GM03348 (cell line): ENCODE results near the gene ABHD16A.

Experiments
- DNase-seq: peaks from one replicate; pipeline ENCODE4 v3.0.0; 2012; ENCODE audit warnings: low spot score

The ABHD16A gene

GRCh38 chr6:31730631-31731086, 27.5 kb upstream of the ABHD16A start:
- no peak for DNase-seq

DNA sequence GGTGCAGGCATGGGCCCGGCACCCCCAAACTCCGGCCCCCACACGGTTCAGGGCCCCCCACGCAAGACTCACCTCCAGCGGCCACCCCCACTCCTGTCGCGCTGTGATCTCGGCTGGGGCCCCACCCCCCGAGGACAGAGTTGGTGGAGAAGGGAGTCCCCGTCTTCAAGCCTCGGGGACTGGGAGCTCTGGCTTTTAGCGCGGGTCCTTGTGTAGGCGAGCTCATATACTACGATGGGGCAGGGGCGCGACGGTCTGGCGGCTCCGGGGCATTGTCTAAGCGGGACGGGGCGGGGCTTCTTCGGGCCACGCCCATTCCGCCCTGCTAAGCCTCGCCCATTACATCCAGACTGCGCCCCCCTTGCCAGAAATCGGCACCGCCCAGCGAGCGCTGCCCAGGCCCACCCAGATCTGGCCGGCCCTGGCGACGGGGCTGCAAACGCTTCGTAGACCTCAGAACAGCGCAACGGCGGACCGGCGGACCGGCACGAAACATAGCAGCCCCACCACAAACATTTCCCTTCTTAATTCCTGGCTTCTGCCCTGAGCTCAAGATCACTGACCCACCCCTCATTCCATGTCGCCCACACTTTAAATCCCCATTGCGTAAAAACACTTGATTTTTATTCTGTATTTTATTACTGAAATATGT, 27.0 kb upstream of the ABHD16A start:
- DNase-seq = peak; percentile 94

GRCh38 chr6:31729515-31729978, 26.4 kb upstream of the ABHD16A start:
- peak; percentile 95 for DNase-seq

DNA sequence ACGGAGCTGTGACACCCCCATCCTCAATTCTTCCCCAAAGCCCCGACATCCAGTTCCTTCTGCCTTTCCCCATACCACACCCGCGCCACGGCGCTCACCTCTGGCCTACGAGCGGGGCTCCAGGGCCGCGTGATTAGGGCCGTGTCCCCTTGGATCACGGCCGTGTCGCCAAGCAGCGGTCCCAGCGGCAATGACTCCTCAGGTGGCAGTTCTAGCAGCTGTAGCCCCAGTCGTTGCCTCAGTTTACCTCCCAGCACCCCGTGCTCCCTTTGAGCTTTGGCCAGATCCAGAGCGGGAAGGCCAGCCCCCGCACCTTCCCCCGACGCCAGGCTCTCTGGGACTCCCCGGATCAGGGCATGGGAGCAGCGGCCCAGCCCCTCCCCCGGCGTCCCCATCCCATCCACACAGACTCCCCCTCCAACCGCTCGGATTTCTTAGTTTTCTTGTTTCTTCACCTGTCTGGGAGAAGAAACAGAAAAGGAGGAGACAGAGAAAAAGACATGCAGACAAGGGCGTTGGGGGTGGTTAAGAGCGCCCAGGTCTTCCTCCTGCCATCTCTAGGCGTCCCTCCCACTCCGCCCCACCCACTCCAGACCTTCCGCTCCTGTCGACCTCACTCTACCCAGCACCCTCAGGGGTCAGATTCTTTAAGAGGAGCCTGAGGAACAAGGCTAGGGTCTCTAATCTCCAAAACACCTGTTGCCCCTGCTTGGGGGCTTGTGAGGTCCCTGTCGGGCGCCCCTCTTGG, 25.8 kb upstream of the ABHD16A start, which contains the start of gene DDAH2:
Gene DDAH2, minus strand, starts transcription at position 533 of the 748 bp plus-strand sequence. Its CDS starts 138 bp downstream, at position 395.
- DNase-seq = no peak

DNA sequence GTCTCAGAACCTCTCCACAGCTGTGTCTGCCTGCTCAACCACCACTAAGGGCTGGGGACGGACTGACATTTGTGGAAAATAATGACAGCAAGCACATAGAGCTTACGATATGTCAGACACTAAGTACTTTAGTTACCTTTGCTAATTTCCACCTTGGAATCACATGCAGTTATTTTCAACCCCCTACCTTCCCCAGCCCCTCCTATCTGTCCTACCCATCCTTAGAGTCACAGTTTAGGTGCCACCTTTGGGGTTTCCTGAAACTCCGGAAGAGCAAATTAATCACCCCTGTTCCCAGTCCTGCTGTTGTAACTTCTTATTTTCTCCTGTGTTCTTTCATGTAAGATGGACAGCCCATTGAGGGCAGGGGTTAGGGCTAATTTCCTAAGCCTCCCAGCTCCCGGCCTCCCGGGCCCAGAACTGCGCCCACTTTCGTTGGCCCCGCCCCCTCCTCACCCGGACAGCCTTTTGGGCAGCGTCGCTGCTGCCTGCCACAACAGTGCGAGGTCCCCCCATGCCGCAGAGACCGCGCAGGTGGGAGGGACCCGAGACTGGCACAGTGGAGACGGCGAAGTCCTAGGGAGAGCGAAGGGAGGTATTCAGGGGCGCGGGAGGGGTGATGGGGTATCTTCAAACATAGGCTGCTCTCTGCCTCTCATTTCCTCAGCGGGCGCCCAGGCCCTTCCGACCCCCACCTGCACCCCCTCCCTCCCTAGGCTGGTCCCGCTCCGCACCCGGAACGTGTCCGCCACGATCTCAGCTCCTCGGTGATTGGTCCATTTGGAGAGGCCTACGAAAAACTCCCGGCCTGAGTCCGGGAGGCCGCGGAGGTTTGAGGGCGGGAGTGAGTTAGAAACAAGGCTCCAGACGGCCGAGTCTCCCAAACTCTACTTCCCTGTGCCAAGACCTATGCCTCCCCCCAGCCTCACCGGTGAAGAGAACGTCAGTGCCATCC, 24.9 kb upstream of the ABHD16A start:
- no peak for DNase-seq

- DNase-seq = no peak
These were observed 24.1 kb upstream of the ABHD16A start for GRCh38 chr6:31727034-31727716.

DNA sequence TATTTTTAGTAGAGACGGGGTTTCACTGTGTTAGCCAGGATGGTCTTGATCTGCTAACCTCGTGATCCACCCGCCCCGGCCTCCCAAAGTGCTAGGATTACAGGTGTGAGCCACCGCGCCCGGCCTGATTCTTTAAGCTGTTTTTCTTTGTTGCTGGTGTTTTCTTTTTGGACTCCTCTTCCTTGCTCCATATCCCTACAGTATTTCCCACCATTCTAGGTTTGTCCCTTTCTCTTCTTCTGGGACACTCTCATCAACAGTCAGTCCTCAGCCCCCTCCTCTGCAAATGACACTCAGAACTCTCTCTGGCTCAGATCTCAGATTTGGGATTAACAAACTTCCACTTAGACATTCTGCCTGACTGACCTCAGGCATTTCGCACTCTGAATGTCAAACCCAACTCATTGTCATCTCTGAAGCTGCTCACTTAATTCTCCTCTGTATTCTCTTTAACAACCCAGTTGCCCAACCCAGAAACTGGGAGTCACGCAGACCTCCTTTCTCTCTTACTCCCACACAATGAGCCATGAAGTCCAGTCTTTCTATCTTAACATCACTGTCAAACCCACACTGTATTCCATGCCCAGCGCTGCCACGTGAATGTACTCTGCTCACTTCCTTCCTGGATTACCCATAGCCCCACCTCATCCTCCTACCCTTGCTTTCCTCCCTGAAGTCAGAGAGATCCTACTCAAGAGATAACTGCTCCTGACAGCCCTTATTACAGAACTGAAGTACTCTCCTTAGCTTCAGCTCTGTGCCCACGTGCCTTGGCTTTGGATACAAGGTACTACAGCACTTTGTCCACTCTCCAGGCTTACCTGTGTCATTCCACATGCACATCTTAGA, 22.6 kb upstream of the ABHD16A start:
- DNase-seq = no peak

- DNase-seq = no peak
These were observed 21.0 kb upstream of the ABHD16A start for GRCh38 chr6:31723980-31724691.

GRCh38 chr6:31723245-31723979, 20.3 kb upstream of the ABHD16A start, which contains the start of gene MPIG6B:
MPIG6B (plus strand) TSS chr6:31723373; CDS start chr6:31723384, 11 bp downstream.
- no peak for DNase-seq

- no peak for DNase-seq
These were observed 19.0 kb upstream of the ABHD16A start for GRCh38 chr6:31722173-31722572.

GRCh38 chr6:31721351-31722020, 18.4 kb upstream of the ABHD16A start, which contains the start of gene LY6G6C:
LY6G6C (minus strand) TSS chr6:31721746; CDS start chr6:31721679, 67 bp downstream.
- DNase-seq = no peak

DNA sequence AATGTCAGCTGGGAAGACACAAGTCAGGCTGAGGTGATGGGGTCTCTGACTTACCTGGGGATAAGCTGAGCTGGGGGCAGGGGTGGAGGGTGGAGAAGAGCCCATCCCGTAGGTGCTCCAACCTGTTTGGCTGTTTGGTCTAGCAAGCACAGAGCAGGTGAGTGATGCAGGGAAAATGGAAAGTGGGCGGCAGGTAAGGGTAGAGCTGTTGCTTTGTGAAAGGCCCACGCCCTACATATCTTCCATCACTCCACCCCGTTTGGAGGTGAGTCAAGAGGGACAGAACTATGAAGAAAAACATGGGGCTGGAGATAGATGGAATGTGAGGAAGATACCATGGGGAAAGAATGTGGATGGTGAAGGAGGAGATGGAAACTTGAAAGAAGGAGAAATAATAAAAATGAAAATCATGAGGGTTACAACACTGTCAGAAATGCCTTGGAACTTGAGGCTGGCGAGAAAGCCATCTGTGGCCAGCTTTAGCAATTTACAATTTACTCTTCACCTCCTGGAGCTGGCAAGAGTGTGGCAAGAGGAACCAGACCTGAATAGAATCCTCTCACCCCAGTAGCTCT, 17.2 kb upstream of the ABHD16A start:
- DNase-seq = no peak

DNA sequence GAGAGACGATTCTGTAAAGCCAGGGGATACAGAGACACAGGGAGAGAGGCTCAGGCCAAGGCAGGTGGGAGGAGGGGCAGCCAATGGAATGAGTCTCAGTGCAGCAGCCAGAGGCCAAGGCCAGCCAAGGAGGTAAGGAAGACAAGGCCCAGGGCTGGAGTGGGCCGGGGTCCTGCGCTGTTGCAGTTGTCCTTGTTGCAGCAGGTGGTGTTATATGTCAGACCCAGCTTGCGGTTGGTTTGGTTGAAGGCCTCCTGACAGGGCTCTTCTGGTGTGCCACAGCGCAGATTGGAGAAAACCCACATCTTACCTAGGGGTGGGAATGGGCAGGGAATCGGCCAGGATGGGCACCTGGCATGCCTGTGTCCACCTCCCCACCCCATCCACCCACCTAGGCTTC, 15.9 kb upstream of the ABHD16A start:
- DNase-seq = no peak

DNA sequence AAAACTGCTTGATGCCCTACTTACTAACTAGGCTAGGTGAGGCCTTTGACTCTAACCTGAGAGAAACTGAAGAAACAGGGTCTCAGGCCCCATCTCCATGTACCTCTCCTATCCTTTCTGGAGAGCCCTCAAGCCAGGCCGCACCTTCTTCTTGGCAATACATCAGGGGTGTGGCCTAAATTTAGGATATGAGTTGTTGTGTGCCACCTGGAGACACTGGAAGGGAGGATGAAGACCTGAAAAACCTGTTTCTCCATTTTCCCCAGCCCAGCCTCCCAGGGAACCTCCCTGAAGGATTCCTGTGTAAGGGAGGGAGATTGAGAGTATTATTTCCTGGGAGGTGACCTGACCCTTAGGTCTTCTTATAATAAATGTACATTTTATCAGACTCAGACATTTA, 15.1 kb upstream of the ABHD16A start:
- DNase-seq = no peak

DNA sequence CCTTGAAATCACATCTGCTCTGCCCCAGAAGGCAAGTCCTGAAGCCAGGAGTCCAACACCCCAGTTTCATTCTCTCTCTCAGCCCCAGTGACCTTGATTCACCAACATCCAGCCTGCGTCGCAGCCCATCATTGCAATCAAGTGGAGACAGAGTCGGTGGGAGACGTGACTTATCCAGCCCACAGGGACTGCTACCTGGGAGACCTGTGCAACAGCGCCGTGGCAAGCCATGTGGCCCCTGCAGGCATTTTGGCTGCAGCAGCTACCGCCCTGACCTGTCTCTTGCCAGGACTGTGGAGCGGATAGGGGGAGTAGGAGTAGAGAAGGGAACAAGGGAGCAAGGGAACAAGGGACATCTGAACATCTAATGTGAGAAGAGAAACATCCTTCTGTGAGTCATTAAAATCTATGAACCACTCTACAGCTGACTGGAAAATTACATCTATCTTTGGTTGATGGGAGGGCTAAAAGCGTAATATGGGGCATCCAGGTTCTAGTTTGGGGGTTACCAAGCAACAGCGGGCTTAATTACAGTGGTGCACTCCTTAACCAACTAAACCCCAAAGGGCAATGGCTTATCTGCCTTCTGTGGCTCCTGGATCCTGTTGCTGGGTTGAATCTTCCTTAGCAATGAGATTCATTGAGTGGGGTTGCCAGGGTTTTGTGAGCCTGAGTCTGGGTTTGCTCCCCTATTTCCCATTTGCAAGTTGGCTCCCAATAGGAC, 14.5 kb upstream of the ABHD16A start:
- DNase-seq = no peak

DNA sequence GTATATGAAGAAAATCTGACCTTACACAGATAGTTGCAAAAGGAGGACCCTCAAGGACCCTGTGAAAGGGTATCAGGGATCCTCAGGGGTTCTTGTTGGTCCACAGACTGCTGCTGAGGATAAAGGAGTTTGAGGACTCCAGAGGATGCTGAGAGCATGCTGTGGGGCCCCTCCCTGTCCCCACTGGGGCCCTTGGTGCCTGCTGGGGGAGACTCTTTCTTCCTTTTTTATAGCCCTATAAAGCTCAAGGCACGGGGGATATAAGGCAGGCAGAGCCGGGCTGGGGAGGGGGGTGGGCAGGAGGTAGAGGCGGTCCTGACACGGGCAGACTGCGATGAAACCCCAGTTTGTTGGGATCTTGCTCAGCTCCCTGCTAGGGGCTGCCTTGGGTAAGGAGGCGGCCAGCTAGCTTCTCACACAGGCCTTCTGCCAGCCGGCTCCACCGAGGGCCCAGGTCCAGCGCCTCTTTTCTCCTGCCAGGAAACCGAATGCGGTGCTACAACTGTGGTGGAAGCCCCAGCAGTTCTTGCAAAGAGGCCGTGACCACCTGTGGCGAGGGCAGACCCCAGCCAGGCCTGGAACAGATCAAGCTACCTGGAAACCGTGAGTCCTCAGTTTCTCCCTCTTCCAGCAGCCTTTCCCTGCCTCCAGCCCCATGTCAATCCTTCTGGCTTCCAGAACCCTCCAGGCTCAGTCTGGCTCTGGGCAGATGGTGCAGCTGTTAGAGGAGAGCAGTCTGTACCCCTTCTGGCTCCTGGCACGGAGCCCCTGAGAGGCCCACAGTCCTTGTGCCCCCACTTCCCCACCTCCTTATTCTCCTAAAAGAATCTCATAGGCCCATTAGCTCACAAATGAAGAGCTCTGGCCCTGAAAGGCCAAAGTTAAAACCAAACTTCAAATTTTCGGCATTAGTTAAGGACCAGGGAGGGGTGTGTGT, 12.2 kb upstream of the ABHD16A start, which contains the start of gene LY6G6D:
Gene LY6G6D, plus strand, starts transcription at position 327 of the 937 bp plus-strand sequence. Its CDS starts 8 bp downstream, at position 335.
- DNase-seq = no peak
